ENCODE results near the gene XXYLT1. TPM values are rescaled to one million over a fixed set of nuclear protein-coding genes. Genes with fewer than 3 reads are reported as not detected.

Gene XXYLT1
- total RNA-seq, 1 experiment from 2014 or later: 29.2 TPM

- no peak overlapping the region for H3K4me3 Mint-ChIP-seq (ENCODE audit: low read depth, unreplicated experiment)
- no peaks in the 10 kb centered on the region for H3K9me3 Mint-ChIP-seq (ENCODE audit: low read depth, unreplicated experiment)
- H3K27ac Mint-ChIP-seq (ENCODE audit: unreplicated experiment): no peak overlapping the region
- DNase-seq: no peak
- peaks cover 35% of the 10 kb centered on the region for H3K36me3 Mint-ChIP-seq (ENCODE audit: insufficient read depth, unreplicated experiment)
- H3K27me3 Mint-ChIP-seq (ENCODE audit: unreplicated experiment): no peaks in the 10 kb centered on the region
- TF ChIP-seq, protein P1, sequence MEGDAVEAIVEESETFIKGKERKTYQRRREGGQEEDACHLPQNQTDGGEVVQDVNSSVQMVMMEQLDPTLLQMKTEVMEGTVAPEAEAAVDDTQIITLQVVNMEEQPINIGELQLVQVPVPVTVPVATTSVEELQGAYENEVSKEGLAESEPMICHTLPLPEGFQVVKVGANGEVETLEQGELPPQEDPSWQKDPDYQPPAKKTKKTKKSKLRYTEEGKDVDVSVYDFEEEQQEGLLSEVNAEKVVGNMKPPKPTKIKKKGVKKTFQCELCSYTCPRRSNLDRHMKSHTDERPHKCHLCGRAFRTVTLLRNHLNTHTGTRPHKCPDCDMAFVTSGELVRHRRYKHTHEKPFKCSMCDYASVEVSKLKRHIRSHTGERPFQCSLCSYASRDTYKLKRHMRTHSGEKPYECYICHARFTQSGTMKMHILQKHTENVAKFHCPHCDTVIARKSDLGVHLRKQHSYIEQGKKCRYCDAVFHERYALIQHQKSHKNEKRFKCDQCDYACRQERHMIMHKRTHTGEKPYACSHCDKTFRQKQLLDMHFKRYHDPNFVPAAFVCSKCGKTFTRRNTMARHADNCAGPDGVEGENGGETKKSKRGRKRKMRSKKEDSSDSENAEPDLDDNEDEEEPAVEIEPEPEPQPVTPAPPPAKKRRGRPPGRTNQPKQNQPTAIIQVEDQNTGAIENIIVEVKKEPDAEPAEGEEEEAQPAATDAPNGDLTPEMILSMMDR (IDR thresholded peaks at IDR 0.05; ENCODE audit: unreplicated experiment): no peak
- CTCF ChIA-PET: interaction anchor here (0.7 kb wide), 2 partner anchors 183 to 295 kb away, joined by 3 read pairs; no protein-coding TSS in a partner anchor
- intact Hi-C loops (cut with micrococcal nuclease; ENCODE audit: unreplicated experiment): no loop called here
- BruUV-seq (replicated peaks): no TSS peak
- peaks cover 29% of the 10 kb centered on the region for H3K4me1 Mint-ChIP-seq (ENCODE audit: low read depth, unreplicated experiment)
Observed at GRCh38 chr3:195265363-195265976, 5.5 kb downstream of the XXYLT1 start.

DNA sequence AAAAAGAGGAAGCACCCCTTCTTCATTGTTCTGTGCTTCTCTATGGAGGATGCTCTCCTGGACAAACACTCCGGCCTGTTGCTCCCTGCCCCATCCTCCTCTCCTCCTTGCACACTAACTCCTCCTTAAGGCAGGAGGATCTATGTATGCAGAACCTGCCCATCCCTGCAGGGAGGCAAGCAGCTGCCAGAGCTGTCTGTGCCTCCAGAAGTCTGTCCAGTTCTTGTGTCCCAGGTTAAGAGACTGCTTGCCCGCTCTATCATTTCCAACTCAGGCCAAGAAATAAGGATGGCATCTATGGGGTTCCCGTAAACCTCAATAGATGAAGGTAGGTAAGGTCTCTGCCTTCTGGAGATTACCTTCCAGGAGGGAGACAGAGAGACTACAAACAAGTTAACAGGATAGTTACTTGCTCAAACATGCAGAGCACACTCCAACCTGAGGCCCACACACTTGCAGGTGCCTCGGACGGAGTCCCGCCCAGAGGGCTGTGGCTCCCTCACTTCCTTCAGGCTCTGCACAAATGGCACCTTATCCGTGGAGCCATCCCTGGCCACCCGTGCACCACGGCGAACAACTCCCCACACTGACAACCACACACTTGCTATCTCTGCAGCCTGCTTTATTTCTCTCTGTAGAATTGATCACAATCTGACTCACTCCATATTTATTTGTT lies 6.9 kb downstream of the XXYLT1 start:
- H3K4me3 Mint-ChIP-seq (ENCODE audit: low read depth, unreplicated experiment): no peak overlapping the region
- peaks cover 18% of the 10 kb centered on the region for H3K4me1 Mint-ChIP-seq (ENCODE audit: low read depth, unreplicated experiment)
- CTCF ChIA-PET: no interaction called here
- BruUV-seq (replicated peaks): no TSS peak
- H3K27ac Mint-ChIP-seq (ENCODE audit: unreplicated experiment): no peak overlapping the region
- H3K9me3 Mint-ChIP-seq (ENCODE audit: low read depth, unreplicated experiment): no peaks in the 10 kb centered on the region
- no peak for DNase-seq
- TF ChIP-seq, protein P1 (IDR thresholded peaks at IDR 0.05; ENCODE audit: unreplicated experiment): no peak
- intact Hi-C loops (cut with micrococcal nuclease; ENCODE audit: unreplicated experiment): loop anchor here (5.0 kb wide), 1 partner anchor 262 kb away; no protein-coding TSS in a partner anchor
- H3K36me3 Mint-ChIP-seq (ENCODE audit: insufficient read depth, unreplicated experiment): peaks cover 37% of the 10 kb centered on the region
- no peaks in the 10 kb centered on the region for H3K27me3 Mint-ChIP-seq (ENCODE audit: unreplicated experiment)

DNA sequence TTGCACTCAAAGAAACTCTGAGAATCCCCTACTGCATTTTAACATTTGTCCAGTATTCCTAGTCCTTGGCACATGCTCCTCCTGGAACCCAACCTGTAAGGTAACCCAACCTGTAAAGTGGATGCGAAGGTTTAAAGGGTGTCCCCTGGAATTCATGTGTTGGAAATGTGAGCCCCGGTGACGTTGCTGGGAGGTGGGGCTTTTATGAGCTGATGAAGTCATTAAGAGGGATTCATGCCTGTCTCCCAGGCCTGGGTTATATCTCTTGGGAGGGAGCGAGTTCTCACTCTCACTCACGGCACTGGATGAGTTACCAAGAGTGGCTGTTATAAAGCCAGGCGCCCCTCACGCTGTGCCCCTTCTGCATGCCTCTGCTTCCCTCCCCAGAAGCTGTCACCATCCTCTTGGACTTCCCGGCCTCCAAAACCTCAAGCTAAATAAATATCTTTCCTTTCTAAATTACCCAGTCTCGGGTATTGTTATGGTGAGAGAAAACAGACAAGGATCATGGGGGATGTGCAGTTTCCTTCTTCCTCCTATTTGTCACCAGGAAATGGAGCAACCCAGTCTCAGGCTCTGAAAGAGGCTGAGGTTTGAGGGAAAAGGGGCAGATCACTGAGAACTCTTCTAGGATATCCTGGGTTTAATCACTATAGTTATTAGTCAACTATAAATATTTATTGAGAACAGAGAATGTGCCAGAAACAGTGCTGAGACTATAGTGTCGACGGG lies 7.6 kb downstream of the XXYLT1 start:
- no TSS peak for BruUV-seq (replicated peaks)
- CTCF ChIA-PET: interaction anchor here (0.6 to 3.1 kb wide), 4 partner anchors 8 to 1245 kb away, joined by 4 to 13 read pairs (median 7); partner anchors contain the start of genes LSG1 and XXYLT1
- no peak overlapping the region for H3K4me3 Mint-ChIP-seq (ENCODE audit: low read depth, unreplicated experiment)

DNA sequence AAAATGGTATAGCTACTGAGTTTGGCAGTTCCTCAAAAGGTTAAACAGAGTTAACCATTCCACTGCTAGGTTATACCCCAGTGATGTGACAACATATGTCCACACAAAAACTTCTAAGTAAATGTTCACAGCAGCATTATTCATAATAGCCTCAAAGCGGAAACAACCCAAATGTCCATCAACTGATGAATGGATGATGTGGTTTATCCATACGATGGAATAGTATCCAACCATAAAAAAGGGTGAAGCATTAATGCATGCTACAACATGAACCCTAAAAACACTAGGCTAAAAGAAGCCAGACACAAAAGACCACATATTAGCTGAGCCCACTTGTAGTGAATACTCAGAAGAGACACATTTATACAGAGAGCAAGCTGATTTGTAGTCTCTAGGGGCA lies 9.0 kb downstream of the XXYLT1 start:
- no peak for DNase-seq
- Mint-ChIP-seq H3K9me3 (ENCODE audit: low read depth, unreplicated experiment) (no peaks in the 10 kb centered on the region), H3K4me1 (ENCODE audit: low read depth, unreplicated experiment) (no peaks in the 10 kb centered on the region), H3K36me3 (ENCODE audit: insufficient read depth, unreplicated experiment) (peaks cover 21% of the 10 kb centered on the region), H3K4me3 (ENCODE audit: low read depth, unreplicated experiment) (no peak overlapping the region), H3K27me3 (ENCODE audit: unreplicated experiment) (no peaks in the 10 kb centered on the region), H3K27ac (ENCODE audit: unreplicated experiment) (no peak overlapping the region)
- intact Hi-C loops (cut with micrococcal nuclease; ENCODE audit: unreplicated experiment): loop anchor here (2.0 to 5.0 kb wide), 2 partner anchors 145 to 260 kb away; no protein-coding TSS in a partner anchor
- BruUV-seq (replicated peaks): no TSS peak
- TF ChIP-seq, protein P1 (IDR thresholded peaks at IDR 0.05; ENCODE audit: unreplicated experiment): no peak
- CTCF ChIA-PET: interaction anchor here (1.4 to 3.1 kb wide), 3 partner anchors 9 to 590 kb away, joined by 7 to 13 read pairs (median 7); partner anchors contain the start of genes LSG1 and XXYLT1

More for the DNA sequence above, 7.6 kb downstream of the XXYLT1 start:
- intact Hi-C loops (cut with micrococcal nuclease; ENCODE audit: unreplicated experiment): loop anchor here (5.0 kb wide), 1 partner anchor 261 kb away; no protein-coding TSS in a partner anchor
- H3K27ac Mint-ChIP-seq (ENCODE audit: unreplicated experiment): no peak overlapping the region
- H3K27me3 Mint-ChIP-seq (ENCODE audit: unreplicated experiment): no peaks in the 10 kb centered on the region
- H3K36me3 Mint-ChIP-seq (ENCODE audit: insufficient read depth, unreplicated experiment): peaks cover 30% of the 10 kb centered on the region
- peaks cover 11% of the 10 kb centered on the region for H3K4me1 Mint-ChIP-seq (ENCODE audit: low read depth, unreplicated experiment)
- TF ChIP-seq, protein P1 (IDR thresholded peaks at IDR 0.05; ENCODE audit: unreplicated experiment): no peak
- H3K9me3 Mint-ChIP-seq (ENCODE audit: low read depth, unreplicated experiment): no peaks in the 10 kb centered on the region
- DNase-seq: no peak
